Stimulated activated CD4-positive, alpha-beta T cell treated with anti-CD3 and anti-CD28 coated beads, Interleukin-1b, Interleukin-23, amount 100 ng/mL, for 1 hour (primary cell): ENCODE measurements around the gene RYR2.
"Not testable (repeated sequence)": the region's sequence is repeated elsewhere in the genome, so short reads cannot be mapped to it uniquely, and the experiment has no call there.

ENCODE experiments used
- DNase-seq, 2 donors: peaks; one replicate each; pipeline ENCODE4 v3.0.0-alpha.2; 2020; ENCODE audit warnings: low read depth in 2 of 2

Gene RYR2

GRCh38 chr1:237791592-237791991 lies 749.6 kb downstream of the RYR2 start:
- no peak for DNase-seq

GRCh38 chr1:237792149-237792548 lies 750.2 kb downstream of the RYR2 start:
- no peak for DNase-seq

GRCh38 chr1:237792726-237793125 lies 750.7 kb downstream of the RYR2 start:
- DNase-seq: no peak

- no peak for DNase-seq
Observed at GRCh38 chr1:237794071-237794470, 752.1 kb downstream of the RYR2 start.

- DNase-seq: no peak
Observed at GRCh38 chr1:237795558-237795957, 753.6 kb downstream of the RYR2 start.

- DNase-seq: no peak
Observed at GRCh38 chr1:237799762-237800474, 757.9 kb downstream of the RYR2 start.

GRCh38 chr1:237804516-237804915 lies 762.5 kb downstream of the RYR2 start:
- no peak for DNase-seq

GRCh38 chr1:237809099-237809498 lies 767.1 kb downstream of the RYR2 start:
- DNase-seq: no peak

- no peak for DNase-seq
Observed at GRCh38 chr1:237811633-237812032, 769.6 kb downstream of the RYR2 start.

- DNase-seq: no peak
Observed at GRCh38 chr1:237812061-237812460, 770.1 kb downstream of the RYR2 start.

GRCh38 chr1:237814319-237814924 lies 772.4 kb downstream of the RYR2 start:
- no peak for DNase-seq

- no peak for DNase-seq
Observed at GRCh38 chr1:237817277-237817676, 775.3 kb downstream of the RYR2 start.

- not testable (repeated sequence) for DNase-seq
Observed at GRCh38 chr1:237820634-237821033, 778.6 kb downstream of the RYR2 start.

- no peak for DNase-seq
Observed at GRCh38 chr1:237832858-237833257, 790.9 kb downstream of the RYR2 start.

- no peak for DNase-seq
Observed at GRCh38 chr1:237834048-237834447, 792.1 kb downstream of the RYR2 start.

GRCh38 chr1:237834461-237834860 lies 792.5 kb downstream of the RYR2 start:
- no peak for DNase-seq

GRCh38 chr1:237838320-237838719 lies 796.3 kb downstream of the RYR2 start:
- no peak for DNase-seq

- DNase-seq: no peak
Observed at GRCh38 chr1:237838904-237839534, 797.0 kb downstream of the RYR2 start.

- no peak for DNase-seq
Observed at GRCh38 chr1:237841485-237841884, 799.5 kb downstream of the RYR2 start.

GRCh38 chr1:237843516-237843915 lies 801.5 kb downstream of the RYR2 start:
- DNase-seq: not testable (repeated sequence)

- DNase-seq: no peak
Observed at GRCh38 chr1:237851210-237851845, 809.3 kb downstream of the RYR2 start.

- DNase-seq: no peak
Observed at GRCh38 chr1:237852342-237852741, 810.4 kb downstream of the RYR2 start.

- DNase-seq: no peak
Observed at GRCh38 chr1:237857455-237857854, 815.5 kb downstream of the RYR2 start.
